ENCODE results near the gene TIMM17A. TPM values are rescaled to one million over a fixed set of nuclear protein-coding genes. Genes with fewer than 3 reads are reported as not detected.

Gene TIMM17A
- total and polyA plus RNA-seq, 2 donors (not counting 1 experiment from before 2014, with no cell fraction given), result 47.7 to 103 TPM

DNA sequence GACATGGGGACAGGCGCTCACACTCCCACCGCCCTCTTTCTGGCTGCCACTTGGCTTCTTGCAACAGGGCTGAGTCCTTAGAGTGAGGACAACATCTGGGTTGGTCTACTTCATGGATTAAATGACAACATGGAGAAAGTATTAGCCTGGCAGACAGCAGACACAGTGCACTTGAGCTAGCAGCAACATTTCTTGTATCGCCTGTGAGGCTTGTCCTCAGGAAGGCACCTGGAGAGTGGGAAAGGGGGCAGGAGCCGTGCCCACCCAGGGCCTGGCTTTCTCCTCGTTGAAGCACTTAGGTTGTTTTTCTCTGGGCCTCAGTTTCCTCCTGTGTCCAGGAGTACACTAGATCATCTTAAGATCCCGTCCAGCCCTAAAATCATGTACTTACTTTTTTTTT, 58.8 kb downstream of the TIMM17A start:
- Histone ChIP-seq H3K27ac (ENCODE audit: insufficient read depth, low read length) (no peak overlapping the region), H3K4me2 (ENCODE audit: extremely low read depth, insufficient read depth, low read length) (no peak overlapping the region), H3K9ac (ENCODE audit: insufficient read depth, low read length) (no peak overlapping the region), H3K9me3 (ENCODE audit: control insufficient read depth, insufficient read depth, low read depth, low read length) (no peaks in the 10 kb centered on the region), H3K79me2 (ENCODE audit: control insufficient read depth, insufficient read depth, low read length) (no peaks in the 10 kb centered on the region), H3K4me3 (replicated peaks in 1 of 4; ENCODE audit: control extremely low read depth in 1 of 4, insufficient read depth in 1 of 4, low read depth in 3 of 4, low read length in 4 of 4) (no peak overlapping the region), H4K20me1 (ENCODE audit: control insufficient read depth, extremely low read depth, insufficient read depth, low read length) (no peaks in the 10 kb centered on the region), H3K4me1 (ENCODE audit: control insufficient read depth, extremely low read depth, insufficient read depth, low read length) (no peaks in the 10 kb centered on the region), H2AFZ (ENCODE audit: low read length) (no peak overlapping the region), H3K27me3 (ENCODE audit: control insufficient read depth, insufficient read depth, low read length) (peaks cover 7% of the 10 kb centered on the region), H3K36me3 (ENCODE audit: control insufficient read depth, insufficient read depth, low read length) (no peaks in the 10 kb centered on the region)
- no peak for DNase-seq (ENCODE audit: low read depth in 2 of 2)
- TF ChIP-seq, protein P1, sequence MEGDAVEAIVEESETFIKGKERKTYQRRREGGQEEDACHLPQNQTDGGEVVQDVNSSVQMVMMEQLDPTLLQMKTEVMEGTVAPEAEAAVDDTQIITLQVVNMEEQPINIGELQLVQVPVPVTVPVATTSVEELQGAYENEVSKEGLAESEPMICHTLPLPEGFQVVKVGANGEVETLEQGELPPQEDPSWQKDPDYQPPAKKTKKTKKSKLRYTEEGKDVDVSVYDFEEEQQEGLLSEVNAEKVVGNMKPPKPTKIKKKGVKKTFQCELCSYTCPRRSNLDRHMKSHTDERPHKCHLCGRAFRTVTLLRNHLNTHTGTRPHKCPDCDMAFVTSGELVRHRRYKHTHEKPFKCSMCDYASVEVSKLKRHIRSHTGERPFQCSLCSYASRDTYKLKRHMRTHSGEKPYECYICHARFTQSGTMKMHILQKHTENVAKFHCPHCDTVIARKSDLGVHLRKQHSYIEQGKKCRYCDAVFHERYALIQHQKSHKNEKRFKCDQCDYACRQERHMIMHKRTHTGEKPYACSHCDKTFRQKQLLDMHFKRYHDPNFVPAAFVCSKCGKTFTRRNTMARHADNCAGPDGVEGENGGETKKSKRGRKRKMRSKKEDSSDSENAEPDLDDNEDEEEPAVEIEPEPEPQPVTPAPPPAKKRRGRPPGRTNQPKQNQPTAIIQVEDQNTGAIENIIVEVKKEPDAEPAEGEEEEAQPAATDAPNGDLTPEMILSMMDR (conservative IDR thresholded peaks at IDR 0.05 in 1 of 2, IDR thresholded peaks at IDR 0.05 in 1 of 2; ENCODE audit: low read depth in 1 of 2, low read length in 2 of 2), result no peak
- TF ChIP-seq EZH2 (IDR thresholded peaks at IDR 0.05; ENCODE audit: low read length, missing control alignments), result no peak

DNA sequence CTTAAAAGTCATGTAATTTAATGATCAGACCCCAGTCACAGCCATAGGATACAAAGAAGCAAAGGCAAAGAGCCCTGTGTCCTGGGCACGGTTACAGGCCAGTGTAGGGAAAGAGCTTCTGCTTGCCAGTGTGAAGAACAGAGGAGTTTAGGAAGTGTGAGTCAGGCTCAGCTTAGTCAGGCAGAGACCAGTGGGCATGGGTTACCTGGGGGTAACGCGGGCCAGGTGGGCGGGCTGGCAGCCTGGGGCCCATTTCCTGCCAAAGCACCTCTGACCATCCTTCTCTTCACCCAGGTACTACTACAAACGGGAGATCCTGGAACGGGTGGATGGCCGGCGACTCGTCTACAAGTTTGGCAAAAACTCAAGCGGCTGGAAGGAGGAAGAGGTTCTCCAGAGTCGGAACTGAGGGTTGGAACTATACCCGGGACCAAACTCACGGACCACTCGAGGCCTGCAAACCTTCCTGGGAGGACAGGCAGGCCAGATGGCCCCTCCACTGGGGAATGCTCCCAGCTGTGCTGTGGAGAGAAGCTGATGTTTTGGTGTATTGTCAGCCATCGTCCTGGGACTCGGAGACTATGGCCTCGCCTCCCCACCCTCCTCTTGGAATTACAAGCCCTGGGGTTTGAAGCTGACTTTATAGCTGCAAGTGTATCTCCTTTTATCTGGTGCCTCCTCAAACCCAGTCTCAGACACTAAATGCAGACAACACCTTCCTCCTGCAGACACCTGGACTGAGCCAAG, 59.8 kb downstream of the TIMM17A start:
- no peak overlapping the region for H2AFZ ChIP-seq (ENCODE audit: low read length)

DNA sequence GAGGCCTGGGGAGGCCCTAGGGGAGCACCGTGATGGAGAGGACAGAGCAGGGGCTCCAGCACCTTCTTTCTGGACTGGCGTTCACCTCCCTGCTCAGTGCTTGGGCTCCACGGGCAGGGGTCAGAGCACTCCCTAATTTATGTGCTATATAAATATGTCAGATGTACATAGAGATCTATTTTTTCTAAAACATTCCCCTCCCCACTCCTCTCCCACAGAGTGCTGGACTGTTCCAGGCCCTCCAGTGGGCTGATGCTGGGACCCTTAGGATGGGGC, 60.3 kb downstream of the TIMM17A start:
- H4K20me1 ChIP-seq (ENCODE audit: control insufficient read depth, extremely low read depth, insufficient read depth, low read length), result no peaks in the 10 kb centered on the region
- no peak for DNase-seq (ENCODE audit: low read depth in 2 of 2)
- no peak overlapping the region for H3K27ac ChIP-seq (ENCODE audit: insufficient read depth, low read length)
- no peaks in the 10 kb centered on the region for H3K4me1 ChIP-seq (ENCODE audit: control insufficient read depth, extremely low read depth, insufficient read depth, low read length)
- H3K9ac ChIP-seq (ENCODE audit: insufficient read depth, low read length), result no peak overlapping the region
- H3K4me2 ChIP-seq (ENCODE audit: extremely low read depth, insufficient read depth, low read length), result no peak overlapping the region
- no peaks in the 10 kb centered on the region for H3K79me2 ChIP-seq (ENCODE audit: control insufficient read depth, insufficient read depth, low read length)
- H3K4me3 ChIP-seq (replicated peaks in 1 of 4; ENCODE audit: control extremely low read depth in 1 of 4, insufficient read depth in 1 of 4, low read depth in 3 of 4, low read length in 4 of 4), result no peak overlapping the region
- H3K27me3 ChIP-seq (ENCODE audit: control insufficient read depth, insufficient read depth, low read length), result peaks cover 7% of the 10 kb centered on the region
- H3K9me3 ChIP-seq (ENCODE audit: control insufficient read depth, insufficient read depth, low read depth, low read length), result no peaks in the 10 kb centered on the region
- no peaks in the 10 kb centered on the region for H3K36me3 ChIP-seq (ENCODE audit: control insufficient read depth, insufficient read depth, low read length)
- no peak for TF ChIP-seq EZH2 (IDR thresholded peaks at IDR 0.05; ENCODE audit: low read length, missing control alignments)
- TF ChIP-seq, protein P1 (conservative IDR thresholded peaks at IDR 0.05 in 1 of 2, IDR thresholded peaks at IDR 0.05 in 1 of 2; ENCODE audit: low read depth in 1 of 2, low read length in 2 of 2), result no peak
- H2AFZ ChIP-seq (ENCODE audit: low read length), result no peak overlapping the region

More for the DNA sequence above, 59.8 kb downstream of the TIMM17A start:
- no peak overlapping the region for H3K27ac ChIP-seq (ENCODE audit: insufficient read depth, low read length)
- TF ChIP-seq EZH2 (IDR thresholded peaks at IDR 0.05; ENCODE audit: low read length, missing control alignments), result no peak
- TF ChIP-seq, protein P1 (conservative IDR thresholded peaks at IDR 0.05 in 1 of 2, IDR thresholded peaks at IDR 0.05 in 1 of 2; ENCODE audit: low read depth in 1 of 2, low read length in 2 of 2), result no peak
- no peaks in the 10 kb centered on the region for H3K79me2 ChIP-seq (ENCODE audit: control insufficient read depth, insufficient read depth, low read length)
- H3K4me1 ChIP-seq (ENCODE audit: control insufficient read depth, extremely low read depth, insufficient read depth, low read length), result no peaks in the 10 kb centered on the region
- H3K27me3 ChIP-seq (ENCODE audit: control insufficient read depth, insufficient read depth, low read length), result peaks cover 7% of the 10 kb centered on the region
- no peak for DNase-seq (ENCODE audit: low read depth in 2 of 2)
- H3K4me3 ChIP-seq (replicated peaks in 1 of 4; ENCODE audit: control extremely low read depth in 1 of 4, insufficient read depth in 1 of 4, low read depth in 3 of 4, low read length in 4 of 4), result no peak overlapping the region
- H3K36me3 ChIP-seq (ENCODE audit: control insufficient read depth, insufficient read depth, low read length), result no peaks in the 10 kb centered on the region
- no peaks in the 10 kb centered on the region for H4K20me1 ChIP-seq (ENCODE audit: control insufficient read depth, extremely low read depth, insufficient read depth, low read length)
- H3K4me2 ChIP-seq (ENCODE audit: extremely low read depth, insufficient read depth, low read length), result no peak overlapping the region
- no peak overlapping the region for H3K9ac ChIP-seq (ENCODE audit: insufficient read depth, low read length)
- H3K9me3 ChIP-seq (ENCODE audit: control insufficient read depth, insufficient read depth, low read depth, low read length), result no peaks in the 10 kb centered on the region

All from fibroblast of lung (primary cell).